Brain microvascular endothelial cell (primary cell): ENCODE data around the gene BCKDHB.

Source experiments
- DNase-seq: peaks from one replicate; pipeline ENCODE4 v3.0.0-alpha.2; 2020
- H3K27ac ChIP-seq: fragments of 250-450 bp; sonication (Bioruptor Pico); 2 replicates; pipeline ENCODE4 v1.5.1; 2020; ENCODE audit warnings: mild to moderate bottlenecking, moderate library complexity
- H3K27me3 ChIP-seq: fragments of 250-450 bp; sonication (Bioruptor Pico); replicated peaks from 2 replicates; pipeline ENCODE4 v1.5.1; 2020; ENCODE audit warnings: mild to moderate bottlenecking
- H3K36me3 ChIP-seq: fragments of 250-450 bp; sonication (Bioruptor Pico); replicated peaks from 2 replicates; pipeline ENCODE4 v1.5.1; 2020; ENCODE audit warnings: mild to moderate bottlenecking
- H3K4me3 ChIP-seq: 2 replicates; pipeline ENCODE4 v1.5.1; 2011; ENCODE audit warnings: low read depth, mild to moderate bottlenecking, control low read depth, low read length, moderate library complexity
- CTCF ChIP-seq: IDR thresholded peaks from 2 replicates; pipeline ENCODE4 v1.5.1; 2011; ENCODE audit warnings: low read depth, mild to moderate bottlenecking, moderate library complexity, low read length, control low read depth, inconsistent platforms; ENCODE audit errors: missing control alignments
- in situ Hi-C: cut with HindIII; loops from 2 replicates; pipeline ENCODE4 v1.10.0; 2017; ENCODE audit warnings: low sequenced_read_pairs, low pct_ligation_motif_present

Gene BCKDHB

GRCh38 chr6:80144753-80145315 is 38.4 kb downstream of the BCKDHB start:
- Histone ChIP-seq H3K4me3 (no peak overlapping the region), H3K27ac (no peak overlapping the region), H3K36me3 (no peaks in the 10 kb centered on the region), H3K27me3 (no peaks in the 10 kb centered on the region)
- no peak for TF ChIP-seq CTCF
- DNase-seq: no peak
- in situ Hi-C loops: no loop called here

- in situ Hi-C loops: no loop called here
- H3K27ac ChIP-seq: no peak overlapping the region
- DNase-seq: no peak
- H3K36me3 ChIP-seq: no peaks in the 10 kb centered on the region
- TF ChIP-seq CTCF: no peak
- H3K27me3 ChIP-seq: no peaks in the 10 kb centered on the region
- H3K4me3 ChIP-seq: no peak overlapping the region
Observed at GRCh38 chr6:80145509-80145908, 39.0 kb downstream of the BCKDHB start.

- in situ Hi-C loops: no loop called here
- H3K27ac ChIP-seq: no peak overlapping the region
- no peak for TF ChIP-seq CTCF
- no peaks in the 10 kb centered on the region for H3K36me3 ChIP-seq
- H3K4me3 ChIP-seq: no peak overlapping the region
- no peak for DNase-seq
- H3K27me3 ChIP-seq: no peaks in the 10 kb centered on the region
Observed at GRCh38 chr6:80145921-80146320, 39.5 kb downstream of the BCKDHB start.

GRCh38 chr6:80148220-80148619 is 41.7 kb downstream of the BCKDHB start:
- TF ChIP-seq CTCF: no peak
- Histone ChIP-seq H3K27me3 (no peaks in the 10 kb centered on the region), H3K4me3 (no peak overlapping the region), H3K27ac (no peak overlapping the region), H3K36me3 (no peaks in the 10 kb centered on the region)
- no peak for DNase-seq
- in situ Hi-C loops: no loop called here

- no peak for DNase-seq
- Histone ChIP-seq H3K36me3 (no peaks in the 10 kb centered on the region), H3K27me3 (no peaks in the 10 kb centered on the region), H3K27ac (no peak overlapping the region), H3K4me3 (no peak overlapping the region)
- no peak for TF ChIP-seq CTCF
- in situ Hi-C loops: no loop called here
Observed at GRCh38 chr6:80151635-80152034, 45.2 kb downstream of the BCKDHB start.

- TF ChIP-seq CTCF: no peak
- H3K27me3 ChIP-seq: no peaks in the 10 kb centered on the region
- in situ Hi-C loops: no loop called here
Observed at GRCh38 chr6:80154160-80154559, 47.7 kb downstream of the BCKDHB start.

More at GRCh38 chr6:80154160-80154559, 47.7 kb downstream of the BCKDHB start:
- Histone ChIP-seq H3K4me3 (no peak overlapping the region), H3K36me3 (no peaks in the 10 kb centered on the region), H3K27ac (no peak overlapping the region)
- no peak for DNase-seq
